Measurements from ENCODE around the gene AGAP1.

The AGAP1 gene

DNA sequence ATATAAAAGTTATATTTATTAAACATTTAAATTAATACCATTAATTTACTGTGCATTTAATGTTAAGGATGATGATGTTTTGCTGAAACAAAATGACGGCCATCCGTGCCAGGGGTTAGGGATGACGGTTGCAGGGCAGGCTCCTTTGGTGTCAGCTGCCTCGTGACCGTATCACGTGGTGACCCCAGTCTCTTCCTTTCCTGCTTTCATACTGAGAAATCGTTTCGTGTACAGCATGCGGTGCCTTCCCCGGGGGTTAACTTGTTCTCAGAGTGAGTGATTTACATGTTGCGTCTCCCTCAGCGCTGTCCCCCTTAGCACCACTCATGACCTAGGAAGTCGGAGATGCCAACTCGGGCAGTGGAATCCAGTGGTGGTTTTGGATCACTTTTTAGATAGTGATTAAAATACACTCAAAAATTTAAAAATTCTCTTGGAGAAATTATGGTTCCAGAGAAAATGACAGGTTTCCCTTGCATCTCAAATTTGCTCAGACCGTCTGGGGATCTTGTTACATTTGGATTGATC, 383.5 kb downstream of the AGAP1 start:
- DNase-seq (ENCODE audit: low read depth): no peak

DNA sequence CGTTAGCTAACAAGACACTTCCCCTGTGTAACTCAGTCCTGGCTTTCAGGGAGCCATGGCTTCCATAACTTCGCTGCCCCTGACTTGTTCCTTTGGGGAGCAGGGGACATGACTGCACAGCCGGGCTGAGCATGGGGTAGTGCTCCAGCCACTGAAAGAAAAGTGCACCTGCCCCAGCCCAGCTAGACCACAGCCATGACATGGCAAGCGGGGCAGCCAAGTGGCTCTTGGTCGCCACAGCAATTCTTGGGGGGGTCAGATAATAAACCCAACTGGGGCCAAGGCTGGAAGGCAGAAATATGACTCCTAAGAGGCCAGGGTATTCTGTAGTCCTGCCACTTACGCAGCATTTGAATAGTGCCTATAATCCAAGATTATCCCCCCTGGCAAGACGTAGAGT, 385.3 kb downstream of the AGAP1 start:
- DNase-seq (ENCODE audit: low read depth): no peak

DNA sequence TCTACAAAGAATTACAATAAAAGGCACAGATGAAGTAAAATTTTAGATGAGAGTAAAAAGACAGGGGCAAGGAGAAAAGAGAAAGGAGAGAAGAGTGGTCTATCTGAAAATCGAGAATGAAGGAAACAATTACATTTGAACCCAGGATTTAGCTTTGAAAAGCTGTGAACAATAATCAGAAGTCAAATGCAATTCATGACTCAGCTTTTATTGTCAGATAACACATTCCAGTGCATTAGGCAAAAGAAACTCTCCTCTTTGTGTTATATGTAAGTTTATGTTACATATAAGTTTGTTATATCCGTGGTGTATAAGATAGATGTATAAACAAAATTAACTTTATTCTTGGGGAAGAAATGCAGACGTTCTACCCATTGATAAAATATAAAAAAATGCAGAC, 389.8 kb downstream of the AGAP1 start:
- no peak for DNase-seq (ENCODE audit: low read depth)

GRCh38 chr2:235889302-235889630, 395.4 kb downstream of the AGAP1 start:
- no peak for DNase-seq (ENCODE audit: low read depth)

- DNase-seq (ENCODE audit: low read depth): no peak
Measured at GRCh38 chr2:235893129-235893698, 399.4 kb downstream of the AGAP1 start.

DNA sequence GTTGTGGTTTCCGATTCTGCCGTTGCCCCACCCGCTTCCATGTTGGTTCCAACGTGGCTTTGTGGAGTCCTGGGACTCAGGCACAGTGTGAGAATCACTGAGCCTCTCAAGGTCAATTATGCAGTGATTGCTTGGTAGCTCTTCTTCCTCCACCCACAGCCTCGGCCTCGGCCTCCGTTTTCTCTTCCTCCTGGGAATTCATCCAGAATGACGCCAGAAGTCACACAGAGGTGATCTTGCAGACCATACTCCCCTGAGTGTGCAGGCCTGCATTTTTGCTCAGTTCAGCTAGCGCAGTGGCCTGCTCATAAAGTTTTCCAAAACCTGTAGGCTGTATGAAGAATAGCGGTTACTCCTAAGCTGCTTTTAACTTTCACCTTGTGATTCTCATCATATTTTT, 401.0 kb downstream of the AGAP1 start:
- DNase-seq (ENCODE audit: low read depth): no peak

DNA sequence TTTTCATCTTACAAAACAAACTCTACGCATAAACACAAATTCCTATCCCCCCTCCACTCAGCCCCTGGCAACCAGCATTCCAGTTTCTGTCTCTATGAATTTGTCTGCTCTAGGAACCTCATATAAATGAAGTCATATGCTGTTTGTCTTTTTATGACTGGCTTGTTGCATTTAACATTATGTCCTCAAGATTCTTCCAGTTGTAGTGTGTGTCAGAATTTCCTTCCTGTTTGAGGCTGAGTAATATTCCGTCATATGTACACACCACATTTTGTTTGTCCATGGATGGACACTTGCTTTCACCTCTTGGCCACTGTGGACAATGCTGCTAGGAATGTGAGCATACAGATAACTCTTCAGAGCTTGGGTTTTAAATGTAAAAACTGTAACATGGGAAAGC, 402.2 kb downstream of the AGAP1 start:
- DNase-seq (ENCODE audit: low read depth): no peak

- no peak for DNase-seq (ENCODE audit: low read depth)
Measured at GRCh38 chr2:235897992-235898391, 404.1 kb downstream of the AGAP1 start.

DNA sequence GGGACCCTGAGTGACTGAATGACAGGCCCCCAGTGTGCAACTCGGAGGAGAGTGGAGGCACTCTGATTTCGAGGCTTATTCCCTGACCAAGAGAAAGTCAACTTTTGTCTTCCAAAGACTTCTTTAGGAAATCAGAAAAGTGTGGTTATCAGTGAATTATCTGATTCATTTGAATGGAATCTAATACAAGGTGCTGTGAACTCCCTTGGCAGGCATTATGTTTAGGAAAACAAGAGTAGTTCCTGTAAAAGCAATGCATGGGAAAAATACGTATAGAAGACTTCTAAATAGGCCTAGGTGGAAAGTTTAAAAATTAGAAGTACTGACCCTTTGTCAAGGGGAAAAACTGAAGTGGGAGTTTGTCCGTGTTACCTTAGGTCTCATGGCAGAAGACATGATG, 404.9 kb downstream of the AGAP1 start:
- no peak for DNase-seq (ENCODE audit: low read depth)

- DNase-seq (ENCODE audit: low read depth): no peak
Measured at GRCh38 chr2:235900631-235901030, 406.8 kb downstream of the AGAP1 start.

DNA sequence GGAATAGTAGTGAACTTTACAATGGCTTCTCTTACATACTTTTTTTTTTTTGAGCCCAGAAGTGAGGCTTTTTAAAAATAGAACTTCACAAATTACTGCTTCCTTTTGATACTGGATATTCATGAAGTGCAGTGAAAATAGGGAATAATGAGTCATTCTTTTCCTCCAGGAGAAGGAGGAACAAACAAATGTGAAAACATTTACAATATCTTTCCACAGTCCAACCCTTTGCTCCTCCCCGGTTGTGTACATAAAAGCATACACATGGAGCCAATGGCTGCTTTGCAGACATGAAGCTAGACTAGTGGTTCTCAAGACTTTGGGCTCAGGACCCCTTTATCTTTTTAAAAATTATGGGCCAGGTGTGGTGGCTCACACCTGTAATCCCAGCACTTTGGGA, 407.4 kb downstream of the AGAP1 start:
- DNase-seq (ENCODE audit: low read depth): no peak

DNA sequence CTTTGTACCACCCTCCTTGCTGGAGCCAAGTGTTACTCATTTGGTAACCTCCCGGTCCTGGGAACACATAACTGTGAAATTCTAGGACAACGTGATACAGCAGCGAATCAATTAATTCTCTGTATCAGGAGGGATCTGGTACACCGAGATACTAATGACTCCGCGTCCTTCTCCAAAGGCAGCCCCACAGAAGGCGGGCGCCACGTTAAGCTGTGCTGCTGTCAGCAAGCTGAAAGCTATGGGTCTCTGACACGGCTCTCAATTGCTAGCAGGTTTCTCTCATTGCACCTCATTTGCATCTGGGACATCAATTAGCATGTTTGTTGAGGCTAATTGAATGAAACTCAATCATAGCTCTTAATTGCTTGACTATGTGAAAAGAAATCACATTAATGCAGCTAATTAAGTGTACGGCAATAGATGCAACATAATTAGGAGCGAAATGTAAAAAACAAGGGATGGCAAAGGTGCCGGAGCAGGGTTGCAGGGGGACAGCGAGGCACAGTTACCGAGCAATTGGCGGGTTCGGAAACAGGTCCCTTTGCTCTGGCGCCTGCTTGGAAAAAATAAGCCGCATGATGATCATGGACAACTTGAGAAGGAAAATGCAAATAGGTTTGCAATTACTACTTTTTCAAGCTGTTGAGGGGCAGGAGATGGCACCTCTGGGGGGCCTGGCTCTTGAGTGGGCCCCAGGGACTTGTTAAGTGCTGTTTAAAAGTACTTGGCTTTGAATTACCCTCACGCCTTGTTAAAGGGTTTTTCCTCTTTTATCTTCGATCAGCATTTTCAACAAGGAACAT, 410.1 kb downstream of the AGAP1 start:
- no peak for DNase-seq (ENCODE audit: low read depth)

GRCh38 chr2:235904585-235904931, 410.7 kb downstream of the AGAP1 start:
- DNase-seq (ENCODE audit: low read depth): no peak

DNA sequence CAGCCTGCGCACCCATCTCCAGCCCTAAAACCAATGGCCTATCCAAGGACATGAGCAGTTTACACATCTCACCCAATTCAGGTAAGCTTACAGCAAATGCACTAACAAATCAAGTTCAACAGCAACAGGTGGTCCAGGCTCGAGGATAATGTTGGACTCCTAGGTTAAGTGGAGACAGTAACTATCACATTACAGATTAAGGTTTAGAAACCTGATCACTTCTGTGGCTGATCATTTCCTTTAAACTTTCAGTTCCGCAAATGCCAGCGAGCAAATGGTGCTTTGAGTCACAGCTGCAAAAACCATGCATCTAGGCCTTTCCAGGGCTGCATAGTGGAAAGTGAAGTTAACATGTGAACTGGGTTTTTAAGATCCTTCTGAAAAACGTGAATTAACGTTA, 415.0 kb downstream of the AGAP1 start:
- DNase-seq (ENCODE audit: low read depth): no peak

DNA sequence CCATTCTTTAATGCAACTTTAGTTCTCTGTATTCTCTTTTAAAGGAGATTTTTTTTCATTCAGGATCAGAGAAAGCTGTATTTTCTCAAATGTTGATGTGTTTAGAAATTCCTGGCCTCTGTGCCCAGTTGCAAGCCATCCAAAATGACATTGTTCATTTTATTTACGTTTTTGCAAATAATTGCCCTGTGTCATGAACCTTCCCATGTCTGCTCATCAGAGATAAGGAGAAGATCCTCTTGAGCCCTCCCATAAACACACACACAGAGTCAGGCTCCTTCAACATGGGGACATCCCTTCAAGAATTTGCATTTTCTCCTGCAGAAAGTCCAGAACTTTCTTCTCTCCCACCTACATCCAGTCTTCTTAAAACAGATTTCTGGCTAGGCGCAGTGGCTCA, 415.5 kb downstream of the AGAP1 start:
- no peak for DNase-seq (ENCODE audit: low read depth)

DNA sequence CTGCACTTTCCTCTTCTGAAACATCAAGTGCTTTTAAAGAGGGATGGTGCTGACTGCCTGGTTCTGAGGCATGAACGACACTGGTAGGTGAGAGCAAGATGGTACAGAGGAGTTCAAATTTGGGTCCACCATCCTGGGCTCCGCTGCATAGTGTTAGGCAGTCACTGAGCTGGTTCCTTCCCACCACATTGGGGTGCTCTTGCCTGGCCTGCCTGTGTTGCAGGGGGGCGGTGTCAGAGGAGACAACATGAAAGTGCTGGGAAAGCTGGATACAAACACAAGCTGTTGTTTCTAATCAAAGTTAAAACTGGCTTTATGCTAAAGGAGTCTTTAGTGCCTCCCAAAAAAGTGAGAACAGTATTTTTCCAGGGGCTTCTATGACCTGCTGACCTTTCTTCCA, 416.2 kb downstream of the AGAP1 start:
- DNase-seq (ENCODE audit: low read depth): no peak

DNA sequence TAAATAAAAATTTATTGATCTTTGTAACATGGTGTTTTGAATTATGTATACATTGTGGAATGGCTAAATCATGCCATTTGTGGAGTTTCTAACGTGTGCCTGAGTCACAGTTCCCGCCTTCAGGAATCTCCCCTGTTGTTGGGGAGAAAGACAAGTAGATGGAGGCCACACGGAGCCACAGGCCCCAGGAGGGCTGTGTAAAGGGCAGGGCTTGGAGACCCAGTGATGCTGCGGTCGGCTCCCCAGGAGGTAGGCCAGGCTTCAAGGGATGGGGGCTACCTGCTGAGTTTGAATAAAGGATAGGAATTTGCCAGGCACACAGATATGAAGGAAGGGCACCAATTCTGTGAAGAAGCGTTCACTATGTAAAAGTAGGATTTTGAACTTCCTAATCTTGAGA, 417.3 kb downstream of the AGAP1 start:
- DNase-seq (ENCODE audit: low read depth): no peak

- DNase-seq (ENCODE audit: low read depth): no peak
Measured at GRCh38 chr2:235911633-235912233, 417.9 kb downstream of the AGAP1 start.

DNA sequence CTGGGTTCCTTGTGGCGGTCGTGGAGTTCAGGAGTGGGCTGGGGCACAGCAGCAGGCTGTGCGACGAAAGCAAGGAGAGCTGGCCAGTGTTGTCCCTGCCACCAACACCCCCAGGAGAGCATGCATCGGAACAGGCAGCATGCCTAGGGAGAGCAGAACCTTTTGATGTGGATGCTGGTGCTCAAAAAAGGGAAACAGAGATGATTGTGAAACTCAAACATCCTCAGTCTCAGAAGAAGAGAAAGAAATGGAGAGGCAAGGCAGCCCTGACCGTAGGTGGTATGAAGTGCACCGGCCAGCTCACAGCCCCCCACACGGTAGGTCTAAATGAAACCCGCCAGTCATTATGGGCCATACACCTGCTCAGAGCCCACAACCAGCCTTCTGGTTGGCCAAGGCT, 420.9 kb downstream of the AGAP1 start:
- no peak for DNase-seq (ENCODE audit: low read depth)

GRCh38 chr2:235917506-235917905, 423.7 kb downstream of the AGAP1 start:
- DNase-seq (ENCODE audit: low read depth): no peak

- no peak for DNase-seq (ENCODE audit: low read depth)
Measured at GRCh38 chr2:235918876-235919275, 425.0 kb downstream of the AGAP1 start.

DNA sequence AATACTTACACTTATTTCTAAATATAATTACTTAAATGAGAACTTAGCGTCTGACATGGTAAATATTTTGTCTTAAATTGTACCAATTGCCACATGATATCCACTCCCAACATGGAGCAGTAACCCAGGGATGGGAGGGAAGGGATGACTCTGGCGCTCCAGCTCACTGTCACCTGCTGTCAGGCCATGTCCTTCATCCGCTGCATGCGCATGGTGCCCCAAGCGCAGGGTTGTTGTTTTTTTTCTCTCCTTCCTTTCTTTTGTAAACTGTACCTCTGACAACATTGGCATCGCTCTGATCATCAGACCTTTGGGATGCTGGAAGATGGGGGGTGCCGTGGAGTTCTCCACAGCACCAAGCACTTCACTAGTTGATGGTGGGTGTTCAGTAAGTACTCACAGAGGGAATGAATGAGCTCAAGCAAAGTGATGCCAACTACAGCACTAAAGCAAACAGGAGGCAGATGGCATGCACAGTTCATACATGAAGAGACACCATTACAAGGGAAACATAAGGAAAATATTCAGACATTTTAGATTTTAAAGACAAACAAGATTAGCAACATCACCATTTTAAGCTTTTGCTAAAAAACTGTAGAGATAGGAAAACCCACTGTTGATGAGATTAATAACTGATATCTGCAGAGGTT, 426.5 kb downstream of the AGAP1 start:
- no peak for DNase-seq (ENCODE audit: low read depth)

GRCh38 chr2:235921508-235922191, 427.8 kb downstream of the AGAP1 start:
- DNase-seq (ENCODE audit: low read depth): no peak

Measured in stromal cell of bone marrow (primary cell).